Transverse colon (tissue), 4 donors: ENCODE data around the gene HAT1. TPM values are rescaled to one million over a fixed set of nuclear protein-coding genes. Genes with fewer than 3 reads are reported as not detected.

Experiments
- DNase-seq: peaks from one replicate; pipeline ENCODE4 v3.0.0-alpha.2; 2019
- H3K27ac ChIP-seq, 4 donors: fragments of 200-600 bp; sonication (generic); 2 replicates each; pipeline ENCODE4 v1.5.1; 2016 to 2018; ENCODE audit warnings: inconsistent platforms in 4 of 4
- H3K27me3 ChIP-seq: fragments of 200-600 bp; sonication (generic); 2 replicates; pipeline ENCODE4 v1.5.1; 2017; ENCODE audit warnings: inconsistent platforms
- H3K36me3 ChIP-seq, 4 donors: fragments of 200-600 bp; sonication (generic); 2 replicates each; pipeline ENCODE4 v1.5.1; 2017 to 2019; ENCODE audit warnings: inconsistent platforms in 4 of 4
- H3K4me1 ChIP-seq, 4 donors: fragments of 200-600 bp; sonication (generic); 2 replicates each; pipeline ENCODE4 v1.5.1; 2017 to 2020; ENCODE audit warnings: inconsistent platforms in 4 of 4
- H3K4me3 ChIP-seq, 4 donors: fragments of 200-600 bp; sonication (generic); 1 replicate in 1 of 4; 2 replicates in 3 of 4; pipeline versions ENCODE4 v1.5.1 to v1.6.1; 2017 to 2019; ENCODE audit warnings: inconsistent platforms in 4 of 4
- H3K9me3 ChIP-seq, 2 donors: fragments of 200-600 bp; sonication (generic); 2 replicates each; pipeline ENCODE4 v1.5.1; 2017 to 2019; ENCODE audit warnings: inconsistent platforms in 2 of 2
- EP300 ChIP-seq: sonication (generic); formaldehyde crosslinking; IDR thresholded peaks from one replicate; pipeline ENCODE4 v1.6.1; 2017; ENCODE audit warnings: antibody characterized with exemption, low read depth
- POLR2A ChIP-seq: fragments of 450-650 bp; IDR thresholded peaks from one replicate; pipeline ENCODE4 v1.6.1; 2016; ENCODE audit warnings: antibody characterized with exemption, mild to moderate bottlenecking, moderate library complexity
- POLR2AphosphoS5 ChIP-seq, 3 donors: sonication (generic); formaldehyde crosslinking; IDR thresholded peaks; one replicate each; pipeline ENCODE4 v1.6.1; 2016; ENCODE audit warnings: antibody characterized with exemption in 3 of 3
- WGBS, 2 donors: methylation state at CpG; one replicate each; pipeline ENCODE4 v1.1.5; 2018; ENCODE audit warnings: low coverage in 1 of 2; 5-methylcytosine and 5-hydroxymethylcytosine counted together
- in situ Hi-C, 4 donors: fragments of 200-750 bp; cut with MboI; loops; one replicate each; pipeline versions ENCODE4 v1.15.0 to v1.15.1; 2017; ENCODE audit warnings: low sequenced_read_pairs in 3 of 4, low pct_ligation_motif_present in 1 of 4, low pct_unique_long_range_greater_than_20kb in 1 of 4
- intact Hi-C: fragments of 100-400 bp; cut with DNase I; formaldehyde crosslinking; loops from one replicate; pipeline ENCODE4 v1.15.1; 2023; ENCODE audit warnings: low total_unique reads
- total RNA-seq, 4 donors: library from RNA; depleted of rRNA; stranded (reverse); fragments of >200 nt; gene quantifications; one replicate each; pipeline ENCODE4 v1.1.0, GENCODE V29; 2016
- TF ChIP-seq, protein P1 (sequence below), 5 experiments: fragments of 200-600 bp in 3 of 5; fragments of 450-650 bp in 2 of 5; sonication (generic) in 3 of 5; IDR thresholded peaks; 1 replicate in 2 of 5; 2 replicates in 3 of 5; pipeline ENCODE4 v1.5.1; 2016 to 2017; ENCODE audit warnings: antibody characterized with exemption in 5 of 5, inconsistent platforms in 3 of 5, mild to moderate bottlenecking in 2 of 5, moderate library complexity in 1 of 5

The HAT1 gene
- total RNA-seq, 4 donors from 2014 or later = 4.2 to 19.4 (median 12.0) TPM

DNA sequence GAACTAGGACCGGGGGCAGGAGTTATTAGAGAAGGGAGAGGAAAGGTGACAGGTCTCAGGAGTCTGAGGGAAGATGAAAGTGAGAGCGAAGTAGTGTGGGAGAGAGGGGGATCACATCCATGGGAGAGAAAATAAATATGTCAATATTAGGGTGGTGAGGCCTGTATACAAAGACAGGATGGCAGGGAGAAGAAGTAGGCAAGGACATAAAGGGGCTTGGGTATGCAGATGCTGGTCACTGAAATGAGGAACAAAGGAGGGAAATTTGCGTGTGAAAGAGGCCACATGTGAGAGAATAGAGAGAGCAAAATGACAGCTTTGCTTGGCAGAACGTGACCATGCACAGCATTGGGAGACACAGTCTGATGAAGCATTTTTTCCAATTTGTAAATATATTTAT, 91.1 kb downstream of the HAT1 start:
- intact Hi-C loops (no loop called here), in situ Hi-C loops (no loop called here)
- H3K27me3 ChIP-seq = no peaks in the 10 kb centered on the region
- no peak overlapping the region for H3K4me3 ChIP-seq
- no peak overlapping the region for H3K27ac ChIP-seq
- no peak for DNase-seq
- H3K4me1 ChIP-seq = no peaks in the 10 kb centered on the region
- no peaks in the 10 kb centered on the region for H3K9me3 ChIP-seq
- TF ChIP-seq, protein P1, sequence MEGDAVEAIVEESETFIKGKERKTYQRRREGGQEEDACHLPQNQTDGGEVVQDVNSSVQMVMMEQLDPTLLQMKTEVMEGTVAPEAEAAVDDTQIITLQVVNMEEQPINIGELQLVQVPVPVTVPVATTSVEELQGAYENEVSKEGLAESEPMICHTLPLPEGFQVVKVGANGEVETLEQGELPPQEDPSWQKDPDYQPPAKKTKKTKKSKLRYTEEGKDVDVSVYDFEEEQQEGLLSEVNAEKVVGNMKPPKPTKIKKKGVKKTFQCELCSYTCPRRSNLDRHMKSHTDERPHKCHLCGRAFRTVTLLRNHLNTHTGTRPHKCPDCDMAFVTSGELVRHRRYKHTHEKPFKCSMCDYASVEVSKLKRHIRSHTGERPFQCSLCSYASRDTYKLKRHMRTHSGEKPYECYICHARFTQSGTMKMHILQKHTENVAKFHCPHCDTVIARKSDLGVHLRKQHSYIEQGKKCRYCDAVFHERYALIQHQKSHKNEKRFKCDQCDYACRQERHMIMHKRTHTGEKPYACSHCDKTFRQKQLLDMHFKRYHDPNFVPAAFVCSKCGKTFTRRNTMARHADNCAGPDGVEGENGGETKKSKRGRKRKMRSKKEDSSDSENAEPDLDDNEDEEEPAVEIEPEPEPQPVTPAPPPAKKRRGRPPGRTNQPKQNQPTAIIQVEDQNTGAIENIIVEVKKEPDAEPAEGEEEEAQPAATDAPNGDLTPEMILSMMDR (IDR thresholded peaks at IDR 0.05) = no peak
- TF ChIP-seq POLR2AphosphoS5 (IDR thresholded peaks at IDR 0.05) (no peak), EP300 (no peak), POLR2A (no peak)
- no peaks in the 10 kb centered on the region for H3K36me3 ChIP-seq
- 65 to 81% methylated on average over 4 of the region's 4 CpGs for WGBS, 2 donors

DNA sequence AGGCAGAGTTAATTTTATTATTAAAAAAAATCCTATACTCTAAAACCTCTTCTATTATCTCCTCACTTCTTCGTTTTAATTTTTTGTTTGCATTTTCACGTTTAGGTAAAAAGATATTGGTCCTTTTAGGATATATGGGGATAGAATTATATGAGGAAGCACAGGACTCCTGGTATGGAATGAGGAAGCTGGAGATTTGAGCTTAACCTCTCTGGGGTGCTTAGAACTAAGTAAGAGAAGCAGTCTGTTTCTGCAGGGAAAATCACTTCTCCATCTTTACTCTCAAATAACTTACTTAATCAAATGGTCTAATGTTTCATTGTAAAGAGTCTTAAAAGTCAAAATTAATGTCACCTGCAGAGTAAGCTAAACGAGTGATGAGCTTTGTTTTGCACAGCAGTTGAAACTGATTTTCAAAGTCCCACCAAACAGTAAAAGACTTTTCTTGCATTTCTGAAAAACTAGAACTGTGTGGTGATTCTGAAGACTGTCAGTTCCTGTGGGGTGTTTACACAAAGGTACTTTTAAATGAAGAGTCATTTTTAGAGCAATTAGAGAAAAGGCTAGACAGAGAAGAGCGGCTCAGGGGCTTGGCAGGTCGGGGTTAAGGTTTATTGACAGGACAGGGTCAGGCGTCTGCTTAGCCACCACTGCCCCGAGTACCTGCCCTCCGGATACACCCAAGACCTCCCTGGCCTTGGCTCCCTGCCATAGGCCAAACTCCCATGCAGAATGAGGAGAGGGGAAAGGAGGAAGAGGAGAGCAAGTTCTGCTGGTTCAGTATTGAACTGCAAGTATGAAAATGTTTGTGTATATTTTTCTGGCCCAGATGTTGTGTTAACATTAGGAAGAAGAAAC, 99.0 kb downstream of the HAT1 start:
- Histone ChIP-seq H3K4me3 (no peak overlapping the region), H3K9me3 (no peaks in the 10 kb centered on the region), H3K4me1 (peaks cover 0 to 13% (median 5%) of the 10 kb centered on the region in 4 donors), H3K36me3 (no peaks in the 10 kb centered on the region), H3K27ac (no peak overlapping the region), H3K27me3 (no peaks in the 10 kb centered on the region)
- no peak for TF ChIP-seq POLR2A
- no peak for TF ChIP-seq POLR2AphosphoS5 (IDR thresholded peaks at IDR 0.05)
- TF ChIP-seq EP300 = no peak
- TF ChIP-seq, protein P1 (IDR thresholded peaks at IDR 0.05) = no peak
- no peak for DNase-seq
- intact Hi-C loops (no loop called here), in situ Hi-C loops (no loop called here)
- 35 to 40% methylated on average over 5 to 8 of the region's 8 CpGs for WGBS, 2 donors

DNA sequence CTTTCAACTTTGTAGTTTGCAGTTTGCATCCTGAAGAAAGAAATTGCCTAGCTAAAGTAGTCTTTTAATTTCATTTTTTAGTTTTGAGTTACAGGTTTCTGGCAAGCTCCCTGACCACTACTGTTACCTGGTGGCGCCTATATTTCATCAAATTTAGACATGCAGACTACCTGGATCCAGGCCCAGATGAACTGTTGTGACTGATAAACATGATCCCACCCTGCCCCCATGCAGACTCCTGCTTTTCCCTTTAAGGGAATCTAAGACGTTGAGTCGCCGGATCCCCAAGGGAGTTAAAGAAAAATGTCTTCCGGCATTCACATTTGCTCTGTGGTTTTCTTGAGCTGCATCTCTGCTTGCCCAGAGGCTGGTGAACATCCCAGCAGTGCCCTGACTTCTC, 99.7 kb downstream of the HAT1 start:
- WGBS, 2 donors = 66 to 67% methylated on average over 1 to 5 of the region's 5 CpGs
- no peak for DNase-seq
- Histone ChIP-seq H3K9me3 (no peaks in the 10 kb centered on the region), H3K4me3 (no peak overlapping the region), H3K4me1 (peaks cover 0 to 13% (median 5%) of the 10 kb centered on the region in 4 donors), H3K36me3 (no peaks in the 10 kb centered on the region), H3K27ac (no peak overlapping the region), H3K27me3 (no peaks in the 10 kb centered on the region)
- in situ Hi-C loops (no loop called here), intact Hi-C loops (no loop called here)
- TF ChIP-seq POLR2A (no peak), POLR2AphosphoS5 (IDR thresholded peaks at IDR 0.05) (no peak), EP300 (no peak)
- TF ChIP-seq, protein P1 (IDR thresholded peaks at IDR 0.05) = no peak

DNA sequence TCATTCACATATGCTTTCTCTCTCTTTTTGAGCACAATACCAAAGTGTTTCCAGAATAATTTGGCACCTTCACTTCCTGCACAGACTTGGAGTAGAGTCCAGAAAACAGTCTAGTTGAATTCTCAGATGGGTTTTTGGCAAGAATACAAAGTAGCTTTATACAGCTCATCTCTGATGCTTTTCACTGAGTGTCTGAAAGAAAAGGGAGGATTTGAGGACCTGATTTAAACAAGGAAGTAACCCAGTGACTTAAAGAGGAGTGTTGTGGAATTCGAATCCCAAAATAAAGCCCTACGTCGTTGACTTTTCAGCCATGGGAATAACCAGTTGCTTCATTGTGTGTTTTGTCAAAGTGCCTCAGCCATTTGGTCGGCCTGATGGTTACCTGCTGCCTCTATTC, 109.3 kb downstream of the HAT1 start:
- Histone ChIP-seq H3K27ac (no peak overlapping the region), H3K9me3 (no peaks in the 10 kb centered on the region), H3K36me3 (no peaks in the 10 kb centered on the region), H3K27me3 (no peaks in the 10 kb centered on the region), H3K4me3 (no peak overlapping the region), H3K4me1 (no peaks in the 10 kb centered on the region)
- DNase-seq = no peak
- intact Hi-C loops = no loop called here
- in situ Hi-C loops = no loop called here
- TF ChIP-seq, protein P1 (IDR thresholded peaks at IDR 0.05) = no peak
- TF ChIP-seq POLR2A (no peak), EP300 (no peak), POLR2AphosphoS5 (IDR thresholded peaks at IDR 0.05) (no peak)
- 74 to 76% methylated on average over 3 to 4 of the region's 4 CpGs for WGBS, 2 donors

Other genes starting within 250 kb of the HAT1 start
- 100 to 1,000 TPM in 2 of 4 donors, 10 to 100 TPM in 2; 47.5 to 146 (median 101) TPM for gene DYNC1I2, start 235.0 kb upstream of the HAT1 start, total RNA-seq
- 100 to 1,000 TPM in 1 of 4 donors, 10 to 100 TPM in 3; 26.9 to 151 (median 40.5) TPM for gene SLC25A12, start 28.2 kb upstream of the HAT1 start, total RNA-seq
- gene METAP1D, start 77.5 kb downstream of the HAT1 start, total RNA-seq = 1 to 10 TPM in 3 of 4 donors, under 1 TPM in 1; 0.75 to 6.4 (median 3.6) TPM
- not detected for gene DLX1, start 163.0 kb downstream of the HAT1 start, total RNA-seq
- gene DLX2, start 180.4 kb downstream of the HAT1 start, total RNA-seq = under 1 TPM in 1 of 4 donors, not detected in 3; 0.16 TPM